Activated CD8-positive, alpha-beta memory T cell treated with anti-CD3 and anti-CD28 coated beads, Interleukin-2, amount 10 ng/mL, durations not matched to agents 7 days and 5 days (primary cell): Measurements from ENCODE around the gene VENTX. TPM values are rescaled to one million over a fixed set of nuclear protein-coding genes. Genes with fewer than 3 reads are reported as not detected.
A peak's percentile ranks its signal among the peaks of the same experiment; 100 is the strongest.

Source experiments
- ATAC-seq: fragments of 150-1000 bp; cut with Tn5 transposase; one replicate; pipeline ENCODE4 v1.10.0; 2021; ENCODE audit warnings: moderate library complexity
- CTCF ChIA-PET: fragments of 350-600 bp; sonication (Branson Sonifier 250); formaldehyde crosslinking; loops from one replicate; lab custom pipeline; 2021; ENCODE audit warnings: antibody characterized with exemption; lab: Charles Lee
- DNase-seq: peaks from one replicate; pipeline ENCODE4 v3.0.0-alpha.2; 2020
- H3K27ac Mint-ChIP-seq: one replicate; pipeline ENCODE4 v1.8.0; 2021; ENCODE audit warnings: mild to moderate bottlenecking, mixed read lengths
- H3K27me3 Mint-ChIP-seq: one replicate; pipeline ENCODE4 v1.8.0; 2021; ENCODE audit warnings: mixed read lengths
- H3K36me3 Mint-ChIP-seq: one replicate; pipeline ENCODE4 v1.8.0; 2021; ENCODE audit warnings: mild to moderate bottlenecking, mixed read lengths
- H3K4me1 Mint-ChIP-seq: one replicate; pipeline ENCODE4 v1.8.0; 2021; ENCODE audit warnings: mixed read lengths
- H3K4me3 Mint-ChIP-seq: one replicate; pipeline ENCODE4 v1.8.0; 2021; ENCODE audit warnings: mild to moderate bottlenecking, moderate library complexity, mixed read lengths
- H3K9me3 Mint-ChIP-seq: one replicate; pipeline ENCODE4 v1.8.0; 2022; ENCODE audit warnings: low read depth, mixed read lengths
- total RNA-seq, 2 experiments: library from RNA; stranded (reverse); gene quantifications; one replicate each; pipeline ENCODE4 v1.2.3, GENCODE V29; 2021

VENTX gene
- total RNA-seq, 2 experiments from 2014 or later: 0.12 TPM; not detected in 1

GRCh38 chr10:133206356-133207040 is 31.2 kb upstream of the VENTX start:
- CTCF ChIA-PET: no interaction called here
- peaks cover 6% of the 10 kb centered on the region for H3K4me1 Mint-ChIP-seq
- H3K36me3 Mint-ChIP-seq: no peaks in the 10 kb centered on the region
- H3K4me3 Mint-ChIP-seq: no peak overlapping the region
- no peaks in the 10 kb centered on the region for H3K9me3 Mint-ChIP-seq
- no peak overlapping the region for H3K27ac Mint-ChIP-seq
- H3K27me3 Mint-ChIP-seq: no peaks in the 10 kb centered on the region
- no peak for ATAC-seq
- no peak for DNase-seq

- ATAC-seq (no peak), DNase-seq (no peak)
- Mint-ChIP-seq H3K9me3 (no peaks in the 10 kb centered on the region), H3K27ac (no peak overlapping the region), H3K4me1 (peaks cover 6% of the 10 kb centered on the region), H3K27me3 (no peaks in the 10 kb centered on the region), H3K4me3 (no peak overlapping the region), H3K36me3 (no peaks in the 10 kb centered on the region)
- CTCF ChIA-PET: no interaction called here
Observed at GRCh38 chr10:133207041-133207600, 30.5 kb upstream of the VENTX start.

GRCh38 chr10:133207627-133208026 is 30.0 kb upstream of the VENTX start:
- Mint-ChIP-seq H3K36me3 (no peaks in the 10 kb centered on the region), H3K4me1 (peaks cover 6% of the 10 kb centered on the region), H3K9me3 (no peaks in the 10 kb centered on the region), H3K27ac (no peak overlapping the region), H3K27me3 (no peaks in the 10 kb centered on the region), H3K4me3 (no peak overlapping the region)
- DNase-seq: no peak
- CTCF ChIA-PET: no interaction called here
- no peak for ATAC-seq

GRCh38 chr10:133208466-133208865 is 29.2 kb upstream of the VENTX start:
- no peaks in the 10 kb centered on the region for H3K36me3 Mint-ChIP-seq
- no peak for ATAC-seq

GRCh38 chr10:133209117-133209516 is 28.5 kb upstream of the VENTX start:
- H3K4me3 Mint-ChIP-seq: no peak overlapping the region
- ATAC-seq: no peak
- H3K36me3 Mint-ChIP-seq: no peaks in the 10 kb centered on the region
- no peak overlapping the region for H3K27ac Mint-ChIP-seq
- no peaks in the 10 kb centered on the region for H3K27me3 Mint-ChIP-seq
- CTCF ChIA-PET: no interaction called here
- DNase-seq: no peak
- no peaks in the 10 kb centered on the region for H3K9me3 Mint-ChIP-seq
- H3K4me1 Mint-ChIP-seq: peaks cover 6% of the 10 kb centered on the region

More at GRCh38 chr10:133208466-133208865, 29.2 kb upstream of the VENTX start:
- Mint-ChIP-seq H3K4me1 (peaks cover 6% of the 10 kb centered on the region), H3K4me3 (no peak overlapping the region), H3K9me3 (no peaks in the 10 kb centered on the region), H3K27me3 (no peaks in the 10 kb centered on the region), H3K27ac (no peak overlapping the region)
- CTCF ChIA-PET: no interaction called here
- DNase-seq: no peak

GRCh38 chr10:133209641-133210040 is 28.0 kb upstream of the VENTX start:
- Mint-ChIP-seq H3K4me3 (no peak overlapping the region), H3K27ac (no peak overlapping the region)
- no peak for ATAC-seq

GRCh38 chr10:133210398-133211140 is 27.1 kb upstream of the VENTX start:
- no peaks in the 10 kb centered on the region for H3K27me3 Mint-ChIP-seq
- H3K4me1 Mint-ChIP-seq: peaks cover 6% of the 10 kb centered on the region
- DNase-seq (peak; percentile 48), ATAC-seq (no peak)
- no peak overlapping the region for H3K27ac Mint-ChIP-seq
- H3K9me3 Mint-ChIP-seq: no peaks in the 10 kb centered on the region
- CTCF ChIA-PET: interaction anchor here (0.6 kb wide), 1 partner anchor 643 kb away, joined by 3 read pairs; no protein-coding TSS in a partner anchor
- no peaks in the 10 kb centered on the region for H3K36me3 Mint-ChIP-seq
- no peak overlapping the region for H3K4me3 Mint-ChIP-seq

More at GRCh38 chr10:133209641-133210040, 28.0 kb upstream of the VENTX start:
- Mint-ChIP-seq H3K27me3 (no peaks in the 10 kb centered on the region), H3K9me3 (no peaks in the 10 kb centered on the region), H3K36me3 (no peaks in the 10 kb centered on the region), H3K4me1 (peaks cover 6% of the 10 kb centered on the region)
- no peak for DNase-seq
- CTCF ChIA-PET: no interaction called here

GRCh38 chr10:133211141-133211830 is 26.4 kb upstream of the VENTX start:
- H3K27ac Mint-ChIP-seq: no peak overlapping the region
- no peaks in the 10 kb centered on the region for H3K9me3 Mint-ChIP-seq
- no peaks in the 10 kb centered on the region for H3K27me3 Mint-ChIP-seq

GRCh38 chr10:133211959-133212852 is 25.4 kb upstream of the VENTX start:
- CTCF ChIA-PET: no interaction called here
- no peak for DNase-seq
- H3K4me1 Mint-ChIP-seq: peaks cover 6% of the 10 kb centered on the region
- no peak overlapping the region for H3K4me3 Mint-ChIP-seq
- H3K27me3 Mint-ChIP-seq: no peaks in the 10 kb centered on the region
- H3K27ac Mint-ChIP-seq: no peak overlapping the region
- H3K9me3 Mint-ChIP-seq: no peaks in the 10 kb centered on the region
- no peaks in the 10 kb centered on the region for H3K36me3 Mint-ChIP-seq
- no peak for ATAC-seq

More at GRCh38 chr10:133211141-133211830, 26.4 kb upstream of the VENTX start:
- peaks cover 6% of the 10 kb centered on the region for H3K4me1 Mint-ChIP-seq
- H3K36me3 Mint-ChIP-seq: no peaks in the 10 kb centered on the region
- DNase-seq (no peak), ATAC-seq (no peak)
- CTCF ChIA-PET: interaction anchor here (0.6 kb wide), 1 partner anchor 644 kb away, joined by 3 read pairs; no protein-coding TSS in a partner anchor
- no peak overlapping the region for H3K4me3 Mint-ChIP-seq

- no peaks in the 10 kb centered on the region for H3K36me3 Mint-ChIP-seq
- no peak overlapping the region for H3K4me3 Mint-ChIP-seq
- H3K9me3 Mint-ChIP-seq: no peaks in the 10 kb centered on the region
- H3K27ac Mint-ChIP-seq: no peak overlapping the region
- H3K4me1 Mint-ChIP-seq: peaks cover 6% of the 10 kb centered on the region
- CTCF ChIA-PET: no interaction called here
- DNase-seq: no peak
- no peak for ATAC-seq
- H3K27me3 Mint-ChIP-seq: no peaks in the 10 kb centered on the region
Observed at GRCh38 chr10:133212853-133213494, 24.7 kb upstream of the VENTX start.

GRCh38 chr10:133213641-133214467 is 23.8 kb upstream of the VENTX start:
- ATAC-seq (no peak), DNase-seq (no peak)
- CTCF ChIA-PET: interaction anchor here (0.7 kb wide), 1 partner anchor 70 kb away, joined by 3 read pairs; no protein-coding TSS in a partner anchor
- H3K27ac Mint-ChIP-seq: no peak overlapping the region
- no peaks in the 10 kb centered on the region for H3K36me3 Mint-ChIP-seq
- H3K4me1 Mint-ChIP-seq: peaks cover 6% of the 10 kb centered on the region
- no peaks in the 10 kb centered on the region for H3K27me3 Mint-ChIP-seq
- no peak overlapping the region for H3K4me3 Mint-ChIP-seq
- no peaks in the 10 kb centered on the region for H3K9me3 Mint-ChIP-seq
